Mesenchymal stem cell (in vitro differentiated cells and primary cell): Measurements from ENCODE around the gene PANX1. TPM values are rescaled to one million over a fixed set of nuclear protein-coding genes. Genes with fewer than 3 reads are reported as not detected.
A peak's percentile ranks its signal among the peaks of the same experiment; 100 is the strongest.

Experiments
- DNase-seq: peaks from one replicate; pipeline ENCODE4 v3.0.0-alpha.2; 2013
- H2AFZ ChIP-seq: one replicate; pipeline ENCODE4 v1.6.1; 2013; ENCODE audit warnings: low read depth, mild to moderate bottlenecking, control low read depth, inconsistent platforms, low read length, moderate library complexity
- H2AK5ac ChIP-seq: 2 replicates; pipeline ENCODE4 v1.6.1; 2013; ENCODE audit warnings: low read length, moderate library complexity, mild to moderate bottlenecking, inconsistent platforms; ENCODE audit not compliant: severe bottlenecking
- H2BK120ac ChIP-seq: one replicate; pipeline ENCODE4 v1.6.1; 2013; ENCODE audit warnings: low read depth, mild to moderate bottlenecking, inconsistent platforms, low read length, moderate library complexity
- H2BK12ac ChIP-seq, 2 experiments: one replicate each; pipeline ENCODE4 v1.6.1; 2013; ENCODE audit warnings: inconsistent platforms in 2 of 2, low read length in 2 of 2, mild to moderate bottlenecking in 2 of 2, moderate library complexity in 2 of 2, control low read depth in 1 of 2
- H2BK15ac ChIP-seq: one replicate; pipeline ENCODE4 v1.6.1; 2013; ENCODE audit warnings: mild to moderate bottlenecking, low read depth, inconsistent platforms; ENCODE audit not compliant: poor library complexity, severe bottlenecking
- H2BK5ac ChIP-seq: 2 replicates; pipeline ENCODE4 v1.6.1; 2013; ENCODE audit warnings: low read depth, mild to moderate bottlenecking, low read length, control low read depth, inconsistent platforms; ENCODE audit not compliant: poor library complexity, severe bottlenecking
- H3K14ac ChIP-seq, 2 experiments: one replicate each; pipeline ENCODE4 v1.6.1; 2013; ENCODE audit warnings: inconsistent platforms in 2 of 2, low read length in 2 of 2, control low read depth in 1 of 2, mild to moderate bottlenecking in 1 of 2, moderate library complexity in 1 of 2
- H3K18ac ChIP-seq, 2 experiments: one replicate each; pipeline ENCODE4 v1.6.1; 2013; ENCODE audit warnings: inconsistent platforms in 2 of 2, low read length in 2 of 2, control low read depth in 1 of 2, low read depth in 1 of 2, mild to moderate bottlenecking in 1 of 2
- H3K23ac ChIP-seq, 2 experiments: one replicate each; pipeline ENCODE4 v1.6.1; 2013; ENCODE audit warnings: inconsistent platforms in 2 of 2, low read length in 2 of 2, mild to moderate bottlenecking in 2 of 2, moderate library complexity in 2 of 2, control low read depth in 1 of 2
- H3K27ac ChIP-seq: 2 replicates; pipeline ENCODE4 v1.5.1; 2013; ENCODE audit warnings: mild to moderate bottlenecking, moderate library complexity, low read length, control low read depth, inconsistent platforms; ENCODE audit not compliant: poor library complexity, severe bottlenecking
- H3K27me3 ChIP-seq, 2 experiments: 2 replicates each; pipeline versions ENCODE4 v1.6.1 to v1.7.0; 2013; ENCODE audit warnings: low read length in 2 of 2, mild to moderate bottlenecking in 2 of 2, moderate library complexity in 2 of 2, control low read depth in 1 of 2, inconsistent platforms in 1 of 2; ENCODE audit not compliant: control insufficient read depth in 1 of 2, insufficient read depth in 1 of 2
- H3K36me3 ChIP-seq, 2 experiments: 2 replicates each; pipeline versions ENCODE4 v1.6.1 to v1.7.0; 2013; ENCODE audit warnings: low read length in 2 of 2, control low read depth in 1 of 2, inconsistent platforms in 1 of 2, low read depth in 1 of 2, mild to moderate bottlenecking in 1 of 2; ENCODE audit not compliant: insufficient read depth in 2 of 2, control insufficient read depth in 1 of 2
- H3K4ac ChIP-seq, 2 experiments: one replicate each; pipeline ENCODE4 v1.6.1; 2013; ENCODE audit warnings: inconsistent platforms in 2 of 2, low read length in 2 of 2, mild to moderate bottlenecking in 2 of 2, moderate library complexity in 2 of 2, control low read depth in 1 of 2, low read depth in 1 of 2
- H3K4me1 ChIP-seq: 2 replicates; pipeline ENCODE4 v1.6.1; 2013; ENCODE audit warnings: low read depth, low read length, control low read depth; ENCODE audit not compliant: control insufficient read depth, insufficient read depth
- H3K4me2 ChIP-seq: 2 replicates; pipeline ENCODE4 v1.6.1; 2013; ENCODE audit warnings: low read length, mild to moderate bottlenecking, inconsistent platforms; ENCODE audit not compliant: poor library complexity, severe bottlenecking
- H3K4me3 ChIP-seq, 2 experiments: 2 replicates each; pipeline versions ENCODE4 v1.5.1 to v1.7.0; 2013; ENCODE audit warnings: low read length in 2 of 2, mild to moderate bottlenecking in 2 of 2, control low read depth in 1 of 2, low read depth in 1 of 2; ENCODE audit not compliant: insufficient read depth in 1 of 2
- H3K79me1 ChIP-seq: replicated peaks from 2 replicates; pipeline ENCODE4 v1.6.1; 2013; ENCODE audit warnings: mild to moderate bottlenecking, control low read depth, low read length, inconsistent platforms; ENCODE audit not compliant: poor library complexity, severe bottlenecking
- H3K9ac ChIP-seq: 2 replicates; pipeline ENCODE4 v1.7.0; 2013; ENCODE audit warnings: mild to moderate bottlenecking, low read length, moderate library complexity
- H3K9me3 ChIP-seq: 2 replicates; pipeline ENCODE4 v1.7.0; 2013; ENCODE audit warnings: mild to moderate bottlenecking, low read length; ENCODE audit not compliant: control insufficient read depth
- H4K8ac ChIP-seq: one replicate; pipeline ENCODE4 v1.6.1; 2013; ENCODE audit warnings: inconsistent platforms, mild to moderate bottlenecking, low read length, moderate library complexity
- H4K91ac ChIP-seq: one replicate; pipeline ENCODE4 v1.6.1; 2013; ENCODE audit warnings: mild to moderate bottlenecking, low read length, inconsistent platforms
- WGBS: methylation state at CpG from one replicate; pipeline ENCODE4 v1.1.7; 2013; ENCODE audit warnings: mixed read lengths; 5-methylcytosine and 5-hydroxymethylcytosine counted together
- polyA plus RNA-seq, 2 experiments: library from polyadenylated mRNA; stranded (reverse); fragments of 200-250 nt; gene quantifications; one replicate each; pipeline ENCODE4 v1.2.3, GENCODE V29; 2013

PANX1 gene
- polyA plus RNA-seq (2013, experiment 1 of 2): 32.0 TPM
- polyA plus RNA-seq (2013, experiment 2 of 2): 32.5 TPM

GRCh38 chr11:94128746-94129511 is at the start of gene PANX1:
Gene PANX1 (plus strand): TSS chr11:94128841. CDS start chr11:94129313, 472 bp downstream.
- H3K27ac ChIP-seq: peak within 1 kb of the TSS; percentile 84
- H2BK120ac ChIP-seq: peak within 1 kb of the TSS; percentile 86
- peak within 1 kb of the TSS; percentile 80 for H2BK15ac ChIP-seq
- peak within 1 kb of the TSS; percentile 66 to 96 for H3K4me3 ChIP-seq
- H3K18ac ChIP-seq: peak within 1 kb of the TSS; percentile 93 to 99
- H3K4ac ChIP-seq: peak within 1 kb of the TSS; percentile 57 to 85
- WGBS: under 1% methylated on average over 58 of the region's 92 CpGs
- H2AFZ ChIP-seq: peak within 1 kb of the TSS; percentile 32
- peak within 1 kb of the TSS; percentile 77 to 94 for H3K14ac ChIP-seq
- no peaks in the 10 kb centered on the region for H3K36me3 ChIP-seq
- H2AK5ac ChIP-seq: no peak within 1 kb of the TSS
- peaks cover 23% of the 10 kb centered on the region for H3K4me1 ChIP-seq
- H3K79me1 ChIP-seq: peaks cover 11% of the 10 kb centered on the region
- peak within 1 kb of the TSS; percentile 91 for H3K9ac ChIP-seq
- peak within 1 kb of the TSS; percentile 40 to 83 for H2BK12ac ChIP-seq
- H4K91ac ChIP-seq: peak within 1 kb of the TSS; percentile 36
- peak within 1 kb of the TSS in 1 of 2 experiments; percentile 54 for H3K23ac ChIP-seq
- no peaks in the 10 kb centered on the region for H3K9me3 ChIP-seq
- H4K8ac ChIP-seq: peak within 1 kb of the TSS; percentile 41
- DNase-seq: peak; percentile 91
- H2BK5ac ChIP-seq: peak within 1 kb of the TSS; percentile 81
- H3K27me3 ChIP-seq: no peaks in the 10 kb centered on the region
- H3K4me2 ChIP-seq: peak within 1 kb of the TSS; percentile 86

DNA sequence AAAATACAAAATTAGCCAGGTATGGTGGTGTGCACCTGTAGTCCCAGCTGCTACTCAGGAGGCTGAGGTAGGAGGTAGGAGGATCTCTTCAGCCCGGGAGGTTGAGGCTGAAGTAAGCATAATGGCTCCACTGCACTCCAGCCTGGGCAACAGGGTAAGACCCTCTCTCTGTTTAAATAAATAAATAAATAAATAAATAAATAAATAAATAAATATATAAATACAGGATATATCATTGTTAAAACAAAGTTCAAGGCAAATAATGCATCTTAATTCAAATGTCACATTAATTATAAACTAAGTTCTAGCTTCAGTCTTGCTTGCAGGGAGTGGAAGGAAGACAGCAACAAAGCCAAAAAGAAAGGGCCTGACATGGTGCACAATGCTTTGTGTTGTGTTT is 44.5 kb upstream of the PANX1 start:
- H3K4ac ChIP-seq: no peak overlapping the region
- H3K4me2 ChIP-seq: no peak overlapping the region
- H3K9ac ChIP-seq: no peak overlapping the region
- no CpG with 5 or more reads among the region's 1 CpG for WGBS
- H3K27ac ChIP-seq: no peak overlapping the region
- no peaks in the 10 kb centered on the region for H3K36me3 ChIP-seq
- H3K79me1 ChIP-seq: no peaks in the 10 kb centered on the region
- no peak overlapping the region for H4K8ac ChIP-seq
- DNase-seq: no peak
- no peak overlapping the region for H2BK12ac ChIP-seq
- H3K18ac ChIP-seq: no peak overlapping the region
- H4K91ac ChIP-seq: no peak overlapping the region
- H3K4me1 ChIP-seq: no peaks in the 10 kb centered on the region
- H2BK120ac ChIP-seq: no peak overlapping the region
- H3K14ac ChIP-seq: no peak overlapping the region
- H2AFZ ChIP-seq: no peak overlapping the region
- no peaks in the 10 kb centered on the region for H3K9me3 ChIP-seq
- no peak overlapping the region for H2BK5ac ChIP-seq
- H3K27me3 ChIP-seq: no peaks in the 10 kb centered on the region
- no peak overlapping the region for H3K4me3 ChIP-seq
- H2AK5ac ChIP-seq: no peak overlapping the region
- H3K23ac ChIP-seq: no peak overlapping the region
- H2BK15ac ChIP-seq: no peak overlapping the region

DNA sequence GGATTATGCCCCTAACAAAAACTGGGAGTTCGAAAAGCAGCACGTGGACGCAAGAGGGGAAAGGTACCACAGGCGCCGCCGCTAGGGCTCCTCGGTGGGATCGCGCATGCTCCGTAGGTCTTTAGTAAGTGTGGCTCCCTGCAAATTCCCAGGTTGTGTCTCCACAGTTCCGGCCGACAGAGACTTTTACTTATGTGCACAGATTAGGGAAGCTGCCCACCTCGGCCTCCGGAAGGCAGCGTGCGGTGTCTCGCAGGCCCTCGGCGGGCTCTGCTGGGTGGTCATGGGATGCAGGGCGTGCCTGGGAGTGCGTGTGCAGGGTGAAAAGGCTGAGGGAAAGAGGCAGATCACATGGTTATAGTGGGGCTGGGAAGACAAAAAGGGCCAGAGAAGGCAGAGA is 39.7 kb upstream of the PANX1 start:
- Histone ChIP-seq H3K18ac (no peak overlapping the region), H3K27me3 (no peaks in the 10 kb centered on the region), H2BK5ac (no peak overlapping the region), H2AK5ac (no peak overlapping the region), H3K4me2 (no peak overlapping the region), H3K79me1 (no peaks in the 10 kb centered on the region), H3K4ac (no peak overlapping the region), H3K9ac (no peak overlapping the region), H2BK15ac (no peak overlapping the region), H3K36me3 (no peaks in the 10 kb centered on the region), H2BK120ac (no peak overlapping the region), H3K4me1 (no peaks in the 10 kb centered on the region), H3K23ac (no peak overlapping the region), H4K91ac (no peak overlapping the region), H4K8ac (no peak overlapping the region), H3K14ac (no peak overlapping the region), H3K27ac (no peak overlapping the region), H2AFZ (no peak overlapping the region), H3K9me3 (no peaks in the 10 kb centered on the region), H3K4me3 (no peak overlapping the region), H2BK12ac (no peak overlapping the region)
- WGBS: 91% methylated on average over 21 of the region's 21 CpGs
- DNase-seq: no peak

GRCh38 chr11:94089341-94089740 is 39.3 kb upstream of the PANX1 start:
- Histone ChIP-seq H3K36me3 (no peaks in the 10 kb centered on the region), H2AK5ac (no peak overlapping the region), H3K9ac (no peak overlapping the region), H3K14ac (no peak overlapping the region), H2AFZ (no peak overlapping the region), H3K18ac (no peak overlapping the region), H3K27ac (no peak overlapping the region), H4K8ac (no peak overlapping the region), H2BK5ac (no peak overlapping the region), H2BK12ac (no peak overlapping the region), H2BK15ac (no peak overlapping the region), H4K91ac (no peak overlapping the region), H3K9me3 (no peaks in the 10 kb centered on the region), H2BK120ac (no peak overlapping the region), H3K4me3 (no peak overlapping the region), H3K4ac (no peak overlapping the region), H3K79me1 (no peaks in the 10 kb centered on the region), H3K4me2 (no peak overlapping the region), H3K27me3 (no peaks in the 10 kb centered on the region), H3K4me1 (no peaks in the 10 kb centered on the region), H3K23ac (no peak overlapping the region)
- WGBS: 84% methylated on average over 4 of the region's 6 CpGs
- DNase-seq: no peak
